Liver (tissue), 9 donors: Measurements from ENCODE around the gene C3orf20. TPM values are rescaled to one million over a fixed set of nuclear protein-coding genes. Genes with fewer than 3 reads are reported as not detected.

ENCODE experiments used
- DNase-seq: peaks from one replicate; pipeline ENCODE4 v3.0.0-alpha.2; 2017; ENCODE audit warnings: low spot score
- H3K27ac ChIP-seq, 2 donors: one replicate each; pipeline ENCODE4 v1.7.0; 2013; ENCODE audit warnings: inconsistent platforms in 2 of 2, low read length in 2 of 2, control low read depth in 1 of 2, low read depth in 1 of 2, mild to moderate bottlenecking in 1 of 2
- H3K27me3 ChIP-seq, 4 donors: one replicate each; pipeline versions ENCODE4 v1.6.1 to v1.7.0; 2013; ENCODE audit warnings: low read length in 3 of 4, inconsistent platforms in 1 of 4, mild to moderate bottlenecking in 1 of 4, moderate library complexity in 1 of 4; ENCODE audit not compliant: control insufficient read depth in 4 of 4, insufficient read depth in 4 of 4
- H3K36me3 ChIP-seq, 4 donors: one replicate each; pipeline versions ENCODE4 v1.6.1 to v1.7.0; 2013; ENCODE audit warnings: low read length in 3 of 4, mild to moderate bottlenecking in 3 of 4, low read depth in 1 of 4, moderate library complexity in 1 of 4; ENCODE audit not compliant: control insufficient read depth in 4 of 4, insufficient read depth in 3 of 4
- H3K4me1 ChIP-seq, 4 donors: one replicate each; pipeline versions ENCODE4 v1.6.1 to v1.7.0; 2013; ENCODE audit warnings: low read length in 3 of 4, mild to moderate bottlenecking in 3 of 4, moderate library complexity in 1 of 4; ENCODE audit not compliant: control insufficient read depth in 4 of 4, insufficient read depth in 4 of 4
- H3K4me3 ChIP-seq, 3 donors: one replicate each; pipeline versions ENCODE4 v1.6.1 to v1.7.0; 2013; ENCODE audit warnings: low read length in 3 of 3, control low read depth in 1 of 3, low read depth in 1 of 3, mild to moderate bottlenecking in 1 of 3
- H3K9ac ChIP-seq, 2 donors: one replicate each; pipeline ENCODE4 v1.7.0; 2013; ENCODE audit warnings: low read length in 2 of 2, mild to moderate bottlenecking in 2 of 2, moderate library complexity in 2 of 2, control low read depth in 1 of 2, low read depth in 1 of 2
- H3K9me3 ChIP-seq, 4 donors: one replicate each; pipeline versions ENCODE4 v1.6.1 to v1.7.0; 2013; ENCODE audit warnings: low read length in 3 of 4; ENCODE audit not compliant: control insufficient read depth in 4 of 4
- ATF3 ChIP-seq: IDR thresholded peaks from 2 replicates; pipeline ENCODE4 v1.6.1; 2016; ENCODE audit warnings: antibody characterized with exemption
- CTCF ChIP-seq: fragments of 150-350 bp; IDR thresholded peaks from 2 replicates; pipeline ENCODE4 v1.5.1; 2017; ENCODE audit warnings: improper control_type of control experiment, low read depth, low read length; ENCODE audit not compliant: missing input control
- EGR1 ChIP-seq, 2 donors: IDR thresholded peaks; 2 replicates each; pipeline ENCODE4 v1.6.1; 2016 to 2018; ENCODE audit warnings: antibody characterized with exemption in 2 of 2, low read depth in 2 of 2
- FOXA1 ChIP-seq: IDR thresholded peaks from 2 replicates; pipeline ENCODE4 v1.6.1; 2016; ENCODE audit warnings: antibody characterized with exemption
- FOXA2 ChIP-seq: IDR thresholded peaks from 2 replicates; pipeline ENCODE4 v1.6.1; 2016; ENCODE audit warnings: antibody characterized with exemption
- GABPA ChIP-seq, 2 donors: IDR thresholded peaks in 1 of 2; conservative IDR thresholded peaks in 1 of 2; 2 replicates each; pipeline ENCODE4 v1.6.1; 2016; ENCODE audit warnings: antibody characterized with exemption in 2 of 2, mild to moderate bottlenecking in 1 of 2, moderate library complexity in 1 of 2
- HNF4A ChIP-seq, 2 donors: conservative IDR thresholded peaks; 2 replicates each; pipeline ENCODE4 v1.6.1; 2016; ENCODE audit warnings: antibody characterized with exemption in 2 of 2, mild to moderate bottlenecking in 2 of 2
- HNF4G ChIP-seq: IDR thresholded peaks from 2 replicates; pipeline ENCODE4 v1.6.1; 2016; ENCODE audit warnings: antibody characterized with exemption
- JUND ChIP-seq, 2 donors: IDR thresholded peaks; 2 replicates each; pipeline ENCODE4 v1.6.1; 2016; ENCODE audit warnings: antibody characterized with exemption in 2 of 2
- MAX ChIP-seq: IDR thresholded peaks from 2 replicates; pipeline ENCODE4 v1.6.1; 2016; ENCODE audit warnings: antibody characterized with exemption
- NR2F2 ChIP-seq: IDR thresholded peaks from 2 replicates; pipeline ENCODE4 v1.6.1; 2016; ENCODE audit warnings: antibody characterized with exemption
- RAD21 ChIP-seq, 2 donors: IDR thresholded peaks; 2 replicates each; pipeline ENCODE4 v1.6.1; 2016; ENCODE audit warnings: antibody characterized with exemption in 2 of 2, mild to moderate bottlenecking in 2 of 2
- REST ChIP-seq: IDR thresholded peaks from 2 replicates; pipeline ENCODE4 v1.6.1; 2016; ENCODE audit warnings: antibody characterized with exemption, mild to moderate bottlenecking
- RXRA ChIP-seq, 2 donors: IDR thresholded peaks; 2 replicates each; pipeline ENCODE4 v1.6.1; 2017 to 2018; ENCODE audit warnings: antibody characterized with exemption in 2 of 2, mild to moderate bottlenecking in 1 of 2
- SP1 ChIP-seq: IDR thresholded peaks from 2 replicates; pipeline ENCODE4 v1.6.1; 2018; ENCODE audit warnings: antibody characterized with exemption, mild to moderate bottlenecking
- TAF1 ChIP-seq: conservative IDR thresholded peaks from 2 replicates; pipeline ENCODE4 v1.6.1; 2016; ENCODE audit warnings: antibody characterized with exemption, mild to moderate bottlenecking
- YY1 ChIP-seq: IDR thresholded peaks from 2 replicates; pipeline ENCODE4 v1.6.1; 2016; ENCODE audit warnings: antibody characterized with exemption, mild to moderate bottlenecking
- WGBS: extraction: QIAGEN DNeasy Blood & Tissue Kit; methylation state at CpG from one replicate; pipeline ENCODE4 v1.1.7; 2013; 5-methylcytosine and 5-hydroxymethylcytosine counted together
- polyA plus RNA-seq, 2 donors: library from polyadenylated mRNA; stranded (reverse) in 1 of 2; unstranded in 1 of 2; fragments of 200-250 nt in 1 of 2; fragments of >200 nt in 1 of 2; fragmentation: Nextera tagmentation in 1 of 2; extraction: Ambion mirVana in 1 of 2; gene quantifications; one replicate each; pipeline versions ENCODE4 v1.2.1 to v1.2.3, GENCODE V29; 2013 to 2015
- total RNA-seq, 2 donors: library from RNA; depleted of rRNA; stranded (reverse); fragments of >200 nt; gene quantifications; one replicate each; pipeline ENCODE4 v1.2.3, GENCODE V29; 2014
- donor health status: healthy.
- donor health status: healthy.
- donor health status: healthy.
- donor health status: healthy.
- donor health status: healthy.

C3orf20 gene
- total RNA-seq (under 1 TPM; 0.05 to 0.08 TPM), polyA plus RNA-seq (not detected)

- TF ChIP-seq YY1 (no peak), CTCF (no peak), ATF3 (no peak), JUND (IDR thresholded peaks at IDR 0.05) (no peak), EGR1 (IDR thresholded peaks at IDR 0.05; ENCODE audit: low read depth in 2 of 2) (no peak), HNF4A (conservative IDR thresholded peaks at IDR 0.05) (no peak), FOXA1 (no peak), MAX (no peak), RAD21 (IDR thresholded peaks at IDR 0.05) (no peak), SP1 (no peak), REST (no peak), FOXA2 (no peak), NR2F2 (no peak)
- no peak for DNase-seq
- no peak within 1 kb of the TSS for H3K27ac ChIP-seq
- no peaks in the 10 kb centered on the region for H3K27me3 ChIP-seq
- H3K9me3 ChIP-seq, result no peaks in the 10 kb centered on the region
- no peak within 1 kb of the TSS for H3K4me3 ChIP-seq
- H3K36me3 ChIP-seq, result peaks cover 8 to 31% (median 27%) of the 10 kb centered on the region in 4 donors
- no peak within 1 kb of the TSS for H3K9ac ChIP-seq
- H3K4me1 ChIP-seq, result peaks cover 0 to 9% (median 5%) of the 10 kb centered on the region in 4 donors
- 84% methylated on average over 7 of the region's 7 CpGs for WGBS
These were observed at the start of gene C3orf20 for GRCh38 chr3:14674841-14675240. TSS of gene C3orf20 (plus strand) at chr3:14675141. CDS start at chr3:14682714, 7,573 bp downstream.

GRCh38 chr3:14625443-14625842, 49.5 kb upstream of the C3orf20 start:
- WGBS, result 88% methylated on average over 6 of the region's 6 CpGs
- Histone ChIP-seq H3K9ac (no peak overlapping the region), H3K36me3 (no peaks in the 10 kb centered on the region), H3K27me3 (no peaks in the 10 kb centered on the region), H3K27ac (no peak overlapping the region), H3K4me3 (no peak overlapping the region), H3K4me1 (peaks cover 0 to 16% (median 2%) of the 10 kb centered on the region in 4 donors), H3K9me3 (peaks cover 0 to 2% (median 0%) of the 10 kb centered on the region in 4 donors)
- TF ChIP-seq HNF4A (conservative IDR thresholded peaks at IDR 0.05) (no peak), EGR1 (IDR thresholded peaks at IDR 0.05; ENCODE audit: low read depth in 2 of 2) (no peak), NR2F2 (no peak), ATF3 (no peak), TAF1 (no peak), FOXA1 (no peak), FOXA2 (no peak), HNF4G (no peak), CTCF (no peak), REST (no peak), RAD21 (IDR thresholded peaks at IDR 0.05) (no peak), RXRA (IDR thresholded peaks at IDR 0.05) (no peak), GABPA (IDR thresholded peaks at IDR 0.05 in 1 of 2, conservative IDR thresholded peaks at IDR 0.05 in 1 of 2) (no peak)
- DNase-seq, result no peak
